Upper lobe of left lung (tissue), 6 donors: ENCODE data around the gene CXCL5. TPM values are rescaled to one million over a fixed set of nuclear protein-coding genes. Genes with fewer than 3 reads are reported as not detected.

Source experiments
- ATAC-seq, 2 donors: fragments of 200-7000 bp; cut with Tn5 transposase; one replicate each; pipeline ENCODE4 v1.9.1; 2022; ENCODE audit warnings: mild to moderate bottlenecking in 2 of 2, moderate library complexity in 2 of 2; ENCODE audit not compliant: low FRiP score in 2 of 2
- DNase-seq, 2 donors: peaks; one replicate each; pipeline ENCODE4 v3.0.0-alpha.2; 2019 to 2020
- H3K27ac ChIP-seq, 4 donors: fragments of 200-600 bp; sonication (generic); one replicate each; pipeline ENCODE4 v1.5.1; 2016 to 2019
- H3K27me3 ChIP-seq, 4 donors: fragments of 200-600 bp; sonication (generic); one replicate each; pipeline ENCODE4 v1.5.1; 2017 to 2019
- H3K36me3 ChIP-seq, 4 donors: fragments of 200-600 bp; sonication (generic); one replicate each; pipeline ENCODE4 v1.5.1; 2016 to 2019
- H3K4me1 ChIP-seq, 4 donors: fragments of 200-600 bp; sonication (generic); one replicate each; pipeline ENCODE4 v1.5.1; 2018 to 2019
- H3K4me3 ChIP-seq, 4 donors: fragments of 200-600 bp; sonication (generic); one replicate each; pipeline ENCODE4 v1.5.1; 2017 to 2019; ENCODE audit warnings: mild to moderate bottlenecking in 2 of 4, moderate library complexity in 1 of 4
- H3K9me3 ChIP-seq, 4 donors: fragments of 200-600 bp; sonication (generic); one replicate each; pipeline ENCODE4 v1.5.1; 2018 to 2019
- EP300 ChIP-seq, 4 donors: sonication (generic); formaldehyde crosslinking; IDR thresholded peaks; one replicate each; pipeline ENCODE4 v1.5.1; 2017; ENCODE audit warnings: antibody characterized with exemption in 4 of 4, control low read depth in 2 of 4
- POLR2A ChIP-seq, 4 donors: fragments of 450-650 bp; IDR thresholded peaks; one replicate each; pipeline ENCODE4 v1.5.1; 2016 to 2017; ENCODE audit warnings: antibody characterized with exemption in 4 of 4, mild to moderate bottlenecking in 2 of 4
- POLR2AphosphoS5 ChIP-seq, 2 donors: sonication (generic); formaldehyde crosslinking; IDR thresholded peaks; one replicate each; pipeline ENCODE4 v1.5.1; 2017; ENCODE audit warnings: antibody characterized with exemption in 2 of 2
- WGBS, 2 donors: methylation state at CpG; one replicate each; pipeline ENCODE4 v1.1.5; 2017 to 2018; 5-methylcytosine and 5-hydroxymethylcytosine counted together
- total RNA-seq, 6 donors: library from RNA; depleted of rRNA in 4 of 6; stranded (reverse); fragments of >200 nt in 4 of 6; gene quantifications; one replicate each; pipeline versions ENCODE4 v1.1.0 to v1.2.1, GENCODE V29; 2016 to 2021
- TF ChIP-seq, protein P1 (sequence below), 6 experiments: fragments of 450-650 bp in 4 of 6; fragments of 200-600 bp in 2 of 6; sonication (generic) in 2 of 6; IDR thresholded peaks; one replicate each; pipeline ENCODE4 v1.5.1; 2016 to 2019; ENCODE audit warnings: antibody characterized with exemption in 6 of 6
- donor health status: DM: no; HTN: no; CAD: no; lungs with moderate emphysema.
- donor health status: DM: no; HTN: yes; CAD: no; lungs with severe emphysema.

The CXCL5 gene
- total RNA-seq, 6 donors from 2014 or later = 2.1 to 16.0 (median 6.7) TPM

DNA sequence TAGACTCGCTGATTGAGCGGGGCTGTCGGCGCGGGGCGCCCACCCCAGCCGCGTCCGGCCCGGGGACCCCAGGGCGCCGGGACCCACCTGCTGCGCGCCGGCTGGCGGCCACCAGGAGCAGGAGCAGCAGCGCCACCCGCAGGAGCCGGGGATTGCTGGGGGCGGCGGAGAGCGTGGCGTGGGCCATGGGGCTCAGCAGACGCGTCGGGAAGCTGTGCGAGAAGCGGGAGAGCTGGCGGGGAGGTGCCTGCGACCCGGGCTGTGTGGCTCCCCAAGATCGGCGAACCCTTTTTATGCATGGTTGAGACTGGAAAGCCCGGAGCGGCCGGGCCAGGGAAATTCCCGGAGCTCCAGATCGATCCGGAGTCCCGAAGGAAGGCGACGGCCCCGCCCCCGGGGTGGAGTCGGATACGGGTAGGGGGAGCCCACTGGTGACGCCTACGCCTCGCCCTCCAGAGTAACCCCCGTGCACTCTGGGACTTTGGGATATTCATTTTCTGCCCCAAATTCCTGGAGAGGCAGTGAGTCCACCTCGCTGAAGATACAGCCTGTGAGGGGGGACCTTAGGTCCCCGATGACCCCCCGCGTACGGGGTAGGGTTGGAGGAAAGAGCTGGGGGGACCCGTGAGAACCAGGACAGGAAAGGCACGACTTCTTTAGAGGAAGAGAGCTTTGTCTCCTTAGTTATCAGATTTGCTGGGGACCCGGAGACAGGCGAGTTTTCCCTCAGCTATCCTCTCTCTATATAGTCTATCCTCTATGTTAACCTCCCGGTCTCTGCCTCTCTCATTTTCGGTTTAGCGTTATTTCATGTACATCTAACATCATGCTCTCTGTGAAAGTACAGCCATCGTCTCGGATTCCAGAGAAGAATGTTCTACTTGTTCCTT lies 40.2 kb upstream of the CXCL5 start, which contains the start of gene CXCL3:
TSS of gene CXCL3 (minus strand) at position 265 of the 890 bp plus-strand sequence. CDS start at position 187, 78 bp downstream.
- Histone ChIP-seq H3K9me3 (no peaks in the 10 kb centered on the region), H3K27me3 (no peaks in the 10 kb centered on the region), H3K4me3 (peak within 1 kb of the TSS; percentile 52 to 79 (median 70)), H3K27ac (peak within 1 kb of the TSS; percentile 69 to 87 (median 84)), H3K4me1 (peaks cover 2 to 14% (median 8%) of the 10 kb centered on the region in 4 donors), H3K36me3 (no peaks in the 10 kb centered on the region)
- 1% methylated on average over 16 to 42 of the region's 64 CpGs for WGBS, 2 donors
- DNase-seq (peak; percentile 90 to 96), ATAC-seq (peak; percentile 91 to 95)
- TF ChIP-seq POLR2A (IDR thresholded peaks at IDR 0.05) (peak in 2 of 4 donors; percentile 8 to 75), EP300 (IDR thresholded peaks at IDR 0.05) (no peak), POLR2AphosphoS5 (IDR thresholded peaks at IDR 0.05) (peak in 1 of 2 donors; percentile 54)
- TF ChIP-seq, protein P1, sequence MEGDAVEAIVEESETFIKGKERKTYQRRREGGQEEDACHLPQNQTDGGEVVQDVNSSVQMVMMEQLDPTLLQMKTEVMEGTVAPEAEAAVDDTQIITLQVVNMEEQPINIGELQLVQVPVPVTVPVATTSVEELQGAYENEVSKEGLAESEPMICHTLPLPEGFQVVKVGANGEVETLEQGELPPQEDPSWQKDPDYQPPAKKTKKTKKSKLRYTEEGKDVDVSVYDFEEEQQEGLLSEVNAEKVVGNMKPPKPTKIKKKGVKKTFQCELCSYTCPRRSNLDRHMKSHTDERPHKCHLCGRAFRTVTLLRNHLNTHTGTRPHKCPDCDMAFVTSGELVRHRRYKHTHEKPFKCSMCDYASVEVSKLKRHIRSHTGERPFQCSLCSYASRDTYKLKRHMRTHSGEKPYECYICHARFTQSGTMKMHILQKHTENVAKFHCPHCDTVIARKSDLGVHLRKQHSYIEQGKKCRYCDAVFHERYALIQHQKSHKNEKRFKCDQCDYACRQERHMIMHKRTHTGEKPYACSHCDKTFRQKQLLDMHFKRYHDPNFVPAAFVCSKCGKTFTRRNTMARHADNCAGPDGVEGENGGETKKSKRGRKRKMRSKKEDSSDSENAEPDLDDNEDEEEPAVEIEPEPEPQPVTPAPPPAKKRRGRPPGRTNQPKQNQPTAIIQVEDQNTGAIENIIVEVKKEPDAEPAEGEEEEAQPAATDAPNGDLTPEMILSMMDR (IDR thresholded peaks at IDR 0.05) = peak; percentile 44 to 86 (median 70)

DNA sequence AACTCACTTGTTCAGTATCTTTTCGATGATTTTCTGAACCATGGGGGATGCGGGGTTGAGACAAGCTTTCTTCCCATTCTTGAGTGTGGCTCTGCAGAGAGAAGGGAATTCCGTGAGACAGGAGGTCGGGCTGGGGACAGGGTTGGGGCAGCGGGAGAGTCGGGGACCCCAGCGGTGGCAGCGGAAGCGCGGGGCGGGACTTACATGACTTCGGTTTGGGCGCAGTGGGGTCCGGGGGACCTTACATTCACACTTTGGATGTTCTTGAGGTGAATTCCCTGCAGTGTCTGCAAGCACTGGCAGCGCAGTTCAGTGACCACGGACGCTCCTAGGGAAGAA lies 39.6 kb upstream of the CXCL5 start:
- whole genome bisulfite sequencing, 2 donors = 3 to 4% methylated on average over 14 to 17 of the region's 17 CpGs
- H3K4me1 ChIP-seq = peaks cover 2 to 14% (median 8%) of the 10 kb centered on the region in 4 donors
- H3K36me3 ChIP-seq = no peaks in the 10 kb centered on the region
- peak overlapping the region in 3 of 4 donors; percentile 52 to 73 (median 66) for H3K4me3 ChIP-seq
- TF ChIP-seq POLR2AphosphoS5 (IDR thresholded peaks at IDR 0.05) (no peak), EP300 (IDR thresholded peaks at IDR 0.05) (no peak), POLR2A (IDR thresholded peaks at IDR 0.05) (no peak)
- TF ChIP-seq, protein P1 (IDR thresholded peaks at IDR 0.05) = no peak
- no peaks in the 10 kb centered on the region for H3K27me3 ChIP-seq
- H3K9me3 ChIP-seq = no peaks in the 10 kb centered on the region
- DNase-seq (peak in 1 of 2 donors; percentile 32), ATAC-seq (peak in 1 of 2 donors; percentile 34)
- H3K27ac ChIP-seq = peak overlapping the region; percentile 69 to 87 (median 84)

DNA sequence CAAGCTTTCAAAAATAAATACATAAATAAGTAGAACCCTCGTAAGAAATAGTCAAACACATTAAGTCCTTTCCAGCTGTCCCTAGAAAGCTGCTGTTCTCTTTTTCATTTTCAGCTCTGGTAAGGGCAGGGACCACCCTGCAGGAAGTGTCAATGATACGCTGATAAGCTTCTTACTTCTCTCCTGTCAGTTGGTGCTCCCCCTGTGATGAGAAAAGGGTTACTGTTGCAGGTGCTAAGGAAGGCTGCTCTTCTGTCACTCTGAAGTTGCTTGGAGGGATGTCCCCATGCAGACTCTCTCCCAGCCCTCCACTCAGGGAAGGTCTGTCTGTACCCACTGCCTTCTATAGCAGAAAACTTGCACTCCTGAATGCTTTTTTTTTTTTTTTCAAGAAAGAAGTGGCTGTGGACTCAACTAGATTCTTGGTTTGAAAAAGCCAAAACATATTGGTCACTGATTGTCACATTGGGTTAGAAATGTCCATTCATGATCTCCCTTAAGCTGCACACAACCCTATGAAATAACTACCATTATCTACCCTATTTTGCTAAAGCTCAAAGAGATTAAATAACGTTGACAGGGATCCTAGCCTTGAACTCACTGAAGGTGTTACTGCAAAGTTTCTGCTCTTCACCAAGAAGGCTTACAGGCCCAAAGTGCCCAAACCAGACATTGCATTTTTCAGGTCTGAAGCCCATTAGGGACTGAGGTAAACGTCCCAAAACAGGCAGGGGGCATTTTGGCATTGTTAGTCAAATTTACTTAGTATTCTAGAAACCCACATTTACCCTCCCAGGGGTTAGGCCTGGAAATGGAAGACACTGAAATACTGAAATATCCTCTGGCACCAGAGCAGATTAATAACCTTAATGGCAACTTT lies 38.8 kb upstream of the CXCL5 start:
- DNase-seq = no peak
- 39 to 41% methylated on average over 4 of the region's 4 CpGs for WGBS, 2 donors
- Histone ChIP-seq H3K4me3 (peak overlapping the region in 3 of 4 donors; percentile 52 to 73 (median 66)), H3K36me3 (no peaks in the 10 kb centered on the region), H3K27me3 (no peaks in the 10 kb centered on the region), H3K9me3 (no peaks in the 10 kb centered on the region), H3K4me1 (peaks cover 2 to 14% (median 8%) of the 10 kb centered on the region in 4 donors), H3K27ac (peak overlapping the region in 3 of 4 donors; percentile 69 to 87 (median 85))
- TF ChIP-seq EP300 (IDR thresholded peaks at IDR 0.05) (no peak), POLR2A (IDR thresholded peaks at IDR 0.05) (no peak), POLR2AphosphoS5 (IDR thresholded peaks at IDR 0.05) (no peak)
- TF ChIP-seq, protein P1 (IDR thresholded peaks at IDR 0.05) = no peak
- ATAC-seq = no peak

DNA sequence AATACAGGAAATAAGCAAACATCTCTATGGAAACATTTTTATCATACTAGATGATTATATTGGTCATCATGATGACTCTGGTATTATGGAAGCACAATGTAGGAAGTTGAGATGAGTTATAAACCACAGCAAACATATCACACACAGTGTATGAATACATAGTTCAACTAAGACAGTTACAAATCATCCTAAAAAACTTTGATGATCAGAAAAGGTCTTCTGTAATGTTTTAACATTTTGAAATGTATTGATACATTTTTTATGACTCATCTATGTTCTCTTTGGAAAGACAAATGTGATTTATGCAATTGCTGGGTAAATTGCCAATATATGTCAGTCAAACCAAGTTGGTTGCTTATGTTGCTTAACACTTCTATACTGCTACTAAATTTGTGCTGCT lies 35.3 kb upstream of the CXCL5 start:
- TF ChIP-seq EP300 (IDR thresholded peaks at IDR 0.05) (peak in 1 of 4 donors; percentile 38), POLR2AphosphoS5 (IDR thresholded peaks at IDR 0.05) (no peak)
- peaks cover 0 to 8% (median 3%) of the 10 kb centered on the region in 4 donors for H3K4me1 ChIP-seq
- no peaks in the 10 kb centered on the region for H3K36me3 ChIP-seq
- no peak for DNase-seq
- H3K27me3 ChIP-seq = no peaks in the 10 kb centered on the region
- H3K4me3 ChIP-seq = no peak overlapping the region
- no peaks in the 10 kb centered on the region for H3K9me3 ChIP-seq
- ATAC-seq = no peak
- no peak overlapping the region for H3K27ac ChIP-seq

DNA sequence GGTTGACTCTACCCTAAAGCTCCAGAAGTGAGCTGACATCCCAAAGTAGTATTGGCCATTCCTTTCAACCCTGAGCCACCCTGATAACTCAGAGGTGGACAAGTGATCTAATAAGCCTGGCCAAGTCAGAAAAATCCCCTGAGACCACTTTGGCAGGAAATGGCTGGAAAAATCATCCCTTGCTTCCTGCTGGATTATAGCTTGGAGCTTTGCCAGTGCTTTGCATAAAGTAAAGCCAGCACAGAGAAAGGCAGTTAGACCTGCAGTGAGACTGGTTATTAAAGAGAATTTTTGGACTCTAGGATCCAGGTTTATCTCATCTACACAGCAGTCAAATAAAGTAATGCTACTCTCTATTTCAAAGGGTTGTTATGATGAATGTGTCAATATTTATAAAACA lies 33.6 kb upstream of the CXCL5 start:
- DNase-seq = no peak
- Histone ChIP-seq H3K36me3 (no peaks in the 10 kb centered on the region), H3K27ac (no peak overlapping the region), H3K27me3 (no peaks in the 10 kb centered on the region), H3K4me3 (no peak overlapping the region), H3K9me3 (no peaks in the 10 kb centered on the region), H3K4me1 (no peaks in the 10 kb centered on the region)
- ATAC-seq = no peak
- no peak for TF ChIP-seq POLR2AphosphoS5 (IDR thresholded peaks at IDR 0.05)
- TF ChIP-seq POLR2A (IDR thresholded peaks at IDR 0.05) = no peak
- TF ChIP-seq EP300 (IDR thresholded peaks at IDR 0.05) = no peak
- TF ChIP-seq, protein P1 (IDR thresholded peaks at IDR 0.05) = no peak
